Thyroid gland (tissue), 4 donors: ENCODE measurements around the gene TMEM81. TPM values are rescaled to one million over a fixed set of nuclear protein-coding genes. Genes with fewer than 3 reads are reported as not detected.

Source experiments
- DNase-seq, 2 donors: peaks; one replicate each; pipeline ENCODE4 v3.0.0-alpha.2; 2019
- H3K27ac ChIP-seq, 3 donors: fragments of 200-600 bp; sonication (generic); 1 replicate in 2 of 3; 2 replicates in 1 of 3; pipeline ENCODE4 v1.5.1; 2016 to 2019; ENCODE audit warnings: mild to moderate bottlenecking in 1 of 3, moderate library complexity in 1 of 3
- H3K27me3 ChIP-seq: fragments of 200-600 bp; sonication (generic); one replicate; pipeline ENCODE4 v1.5.1; 2019
- H3K36me3 ChIP-seq, 2 donors: fragments of 200-600 bp; sonication (generic); one replicate each; pipeline ENCODE4 v1.5.1; 2016 to 2019
- H3K4me1 ChIP-seq, 2 donors: fragments of 200-600 bp; sonication (generic); one replicate each; pipeline ENCODE4 v1.5.1; 2017 to 2019
- H3K4me3 ChIP-seq, 3 donors: fragments of 200-600 bp; sonication (generic); replicated peaks in 1 of 3; 1 replicate in 2 of 3; 2 replicates in 1 of 3; pipeline ENCODE4 v1.5.1; 2016; ENCODE audit warnings: mild to moderate bottlenecking in 1 of 3
- H3K9me3 ChIP-seq: fragments of 200-600 bp; sonication (generic); one replicate; pipeline ENCODE4 v1.5.1; 2017
- POLR2A ChIP-seq, 2 donors: fragments of 450-650 bp; IDR thresholded peaks; one replicate each; pipeline ENCODE4 v1.6.1; 2017; ENCODE audit warnings: antibody characterized with exemption in 2 of 2, mild to moderate bottlenecking in 2 of 2, moderate library complexity in 1 of 2
- WGBS, 2 donors: methylation state at CpG; one replicate each; pipeline ENCODE4 v1.1.5; 2017; 5-methylcytosine and 5-hydroxymethylcytosine counted together
- intact Hi-C: fragments of 100-400 bp; cut with DNase I; formaldehyde crosslinking; loops from one replicate; pipeline ENCODE4 v1.15.1; 2023
- total RNA-seq, 4 donors: library from RNA; depleted of rRNA; stranded (reverse); fragments of >200 nt; gene quantifications; one replicate each; pipeline ENCODE4 v1.2.3, GENCODE V29; 2016
- TF ChIP-seq, protein P1 (sequence below), 6 experiments: fragments of 200-600 bp in 3 of 6; fragments of 450-650 bp in 3 of 6; sonication (generic) in 3 of 6; IDR thresholded peaks; one replicate each; pipeline ENCODE4 v1.5.1; 2016 to 2019; ENCODE audit warnings: antibody characterized with exemption in 6 of 6, mild to moderate bottlenecking in 2 of 6, inconsistent platforms in 1 of 6, moderate library complexity in 1 of 6

TMEM81 gene
- total RNA-seq, 4 donors from 2014 or later: 0.59 to 3.9 (median 1.5) TPM

DNA sequence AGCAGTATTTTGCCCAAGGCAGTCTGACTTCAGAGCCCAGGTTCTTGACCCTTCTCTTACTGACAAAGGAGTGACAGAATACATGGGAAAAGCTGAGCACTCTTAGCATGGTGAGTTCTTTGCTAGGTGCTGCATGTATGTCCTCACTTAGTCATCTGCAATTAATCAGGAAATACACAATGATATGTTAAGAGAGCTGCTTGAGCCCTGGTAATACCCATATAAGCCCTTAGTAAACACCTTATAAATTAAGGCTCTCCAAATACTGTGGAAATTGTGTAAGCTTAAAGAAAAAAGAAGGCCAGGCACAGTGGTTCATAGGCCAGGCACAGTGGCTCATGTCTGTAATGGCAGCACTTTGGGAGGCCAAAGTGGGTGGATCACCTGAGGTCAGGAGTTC lies 14.0 kb upstream of the TMEM81 start:
- Histone ChIP-seq H3K36me3 (peaks cover 87 to 92% of the 10 kb centered on the region in 2 donors), H3K9me3 (no peaks in the 10 kb centered on the region), H3K4me1 (no peaks in the 10 kb centered on the region), H3K27me3 (no peaks in the 10 kb centered on the region), H3K27ac (no peak overlapping the region), H3K4me3 (no peak overlapping the region)
- no peak for TF ChIP-seq POLR2A (IDR thresholded peaks at IDR 0.05)
- TF ChIP-seq, protein P1, sequence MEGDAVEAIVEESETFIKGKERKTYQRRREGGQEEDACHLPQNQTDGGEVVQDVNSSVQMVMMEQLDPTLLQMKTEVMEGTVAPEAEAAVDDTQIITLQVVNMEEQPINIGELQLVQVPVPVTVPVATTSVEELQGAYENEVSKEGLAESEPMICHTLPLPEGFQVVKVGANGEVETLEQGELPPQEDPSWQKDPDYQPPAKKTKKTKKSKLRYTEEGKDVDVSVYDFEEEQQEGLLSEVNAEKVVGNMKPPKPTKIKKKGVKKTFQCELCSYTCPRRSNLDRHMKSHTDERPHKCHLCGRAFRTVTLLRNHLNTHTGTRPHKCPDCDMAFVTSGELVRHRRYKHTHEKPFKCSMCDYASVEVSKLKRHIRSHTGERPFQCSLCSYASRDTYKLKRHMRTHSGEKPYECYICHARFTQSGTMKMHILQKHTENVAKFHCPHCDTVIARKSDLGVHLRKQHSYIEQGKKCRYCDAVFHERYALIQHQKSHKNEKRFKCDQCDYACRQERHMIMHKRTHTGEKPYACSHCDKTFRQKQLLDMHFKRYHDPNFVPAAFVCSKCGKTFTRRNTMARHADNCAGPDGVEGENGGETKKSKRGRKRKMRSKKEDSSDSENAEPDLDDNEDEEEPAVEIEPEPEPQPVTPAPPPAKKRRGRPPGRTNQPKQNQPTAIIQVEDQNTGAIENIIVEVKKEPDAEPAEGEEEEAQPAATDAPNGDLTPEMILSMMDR (IDR thresholded peaks at IDR 0.05): no peak
- DNase-seq: no peak
- intact Hi-C loops: no loop called here

DNA sequence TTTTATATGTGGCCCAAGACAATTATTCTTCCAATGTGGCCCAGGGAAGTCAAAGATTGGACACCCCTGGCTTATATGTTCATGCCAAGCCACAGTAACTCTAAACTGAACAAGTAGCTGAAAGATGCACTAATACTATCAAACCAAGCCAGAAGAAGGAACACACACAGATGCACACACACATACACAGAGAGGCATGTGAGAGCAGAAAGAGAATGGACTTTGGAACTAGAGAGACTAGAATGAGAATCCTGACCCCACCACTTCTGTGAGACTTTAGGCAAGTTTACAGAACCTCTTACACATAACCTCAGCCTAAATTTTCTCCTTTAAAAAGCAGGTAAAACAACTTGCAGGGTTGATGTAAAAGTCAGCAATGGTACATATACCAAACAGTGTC lies 11.2 kb upstream of the TMEM81 start:
- Histone ChIP-seq H3K27ac (no peak overlapping the region), H3K36me3 (peaks cover 61 to 67% of the 10 kb centered on the region in 2 donors), H3K9me3 (no peaks in the 10 kb centered on the region), H3K4me1 (no peaks in the 10 kb centered on the region), H3K4me3 (no peak overlapping the region), H3K27me3 (no peaks in the 10 kb centered on the region)
- no peak for DNase-seq
- no peak for TF ChIP-seq POLR2A (IDR thresholded peaks at IDR 0.05)
- TF ChIP-seq, protein P1 (IDR thresholded peaks at IDR 0.05): no peak
- intact Hi-C loops: no loop called here

DNA sequence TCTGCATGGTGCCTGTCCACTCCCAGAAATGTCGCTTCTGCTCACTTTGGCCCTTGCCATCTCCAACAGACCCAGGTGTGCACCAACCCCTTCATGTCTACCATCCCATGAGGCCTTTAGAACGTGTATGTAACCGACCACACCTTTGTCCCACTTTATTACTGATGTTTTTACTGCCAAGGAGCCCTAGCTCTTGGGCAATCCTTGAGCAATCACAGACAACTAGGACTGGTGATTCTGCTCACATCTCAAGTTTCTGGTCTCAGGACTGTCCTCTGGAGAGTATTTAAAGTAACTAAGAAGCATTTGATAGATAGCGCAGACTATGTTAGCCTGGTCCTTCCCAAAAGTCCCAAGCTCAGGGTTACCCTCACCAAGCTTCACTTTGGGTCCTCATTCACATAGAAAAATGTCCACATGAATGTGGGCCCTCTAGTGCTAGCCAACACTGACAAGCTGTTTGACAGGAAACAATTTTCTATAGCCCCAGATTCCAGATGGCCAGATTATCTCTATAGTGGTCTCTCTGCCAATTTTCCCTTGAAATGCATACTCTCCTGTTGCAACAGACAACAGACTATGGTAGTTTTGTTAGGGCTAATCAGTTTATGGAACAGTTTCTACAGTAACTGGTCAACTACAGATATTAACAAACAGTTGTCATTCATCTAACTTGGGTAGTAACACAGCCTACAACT lies 6.9 kb upstream of the TMEM81 start:
- H3K27ac ChIP-seq: no peak overlapping the region
- H3K9me3 ChIP-seq: no peaks in the 10 kb centered on the region
- intact Hi-C loops: no loop called here
- no peak for TF ChIP-seq POLR2A (IDR thresholded peaks at IDR 0.05)
- TF ChIP-seq, protein P1 (IDR thresholded peaks at IDR 0.05): no peak
- H3K36me3 ChIP-seq: peaks cover 31 to 44% of the 10 kb centered on the region in 2 donors
- no peak overlapping the region for H3K4me3 ChIP-seq
- H3K27me3 ChIP-seq: no peaks in the 10 kb centered on the region
- DNase-seq: no peak
- 79 to 85% methylated on average over 4 of the region's 4 CpGs for WGBS, 2 donors
- no peaks in the 10 kb centered on the region for H3K4me1 ChIP-seq

DNA sequence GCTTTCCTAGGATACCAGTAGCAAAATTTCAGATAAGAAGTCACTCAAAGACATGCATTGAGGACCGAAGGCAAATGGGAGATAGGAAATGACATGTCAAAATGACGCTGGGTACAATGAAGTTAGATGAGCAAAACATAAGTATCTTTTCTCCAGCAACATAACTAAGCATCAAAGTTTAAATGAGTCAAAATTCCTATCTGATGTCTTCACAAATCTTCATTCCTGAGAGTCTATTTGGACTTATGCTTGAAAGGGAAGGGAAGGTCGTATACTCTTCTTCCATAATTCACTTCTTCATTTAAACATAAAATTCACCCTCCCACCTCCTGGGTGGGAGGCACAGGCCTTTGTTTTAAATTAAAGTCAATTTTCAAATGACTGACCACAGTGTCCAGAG lies 4.1 kb upstream of the TMEM81 start:
- TF ChIP-seq, protein P1 (IDR thresholded peaks at IDR 0.05): no peak
- TF ChIP-seq POLR2A (IDR thresholded peaks at IDR 0.05): no peak

DNA sequence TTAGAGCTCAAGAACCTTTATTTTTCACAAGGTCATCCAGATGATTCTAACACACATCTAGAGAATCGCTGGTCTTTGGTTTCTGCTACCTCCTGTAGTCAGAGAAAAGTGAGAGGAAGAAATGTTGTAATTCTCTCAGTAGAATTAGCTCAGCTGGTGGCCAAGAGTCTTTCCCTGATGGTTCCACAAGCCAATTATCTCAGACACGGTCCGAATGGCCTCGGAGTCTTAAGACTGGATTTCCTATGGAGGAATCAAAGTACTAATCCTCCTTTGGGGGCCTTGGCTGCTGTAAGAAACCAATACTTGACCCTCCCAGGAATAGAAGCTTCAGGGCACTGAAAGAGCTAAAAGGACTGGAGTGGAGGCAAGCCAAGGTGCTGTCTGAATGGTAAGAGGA lies 1.8 kb downstream of the TMEM81 start:
- WGBS, 2 donors: 87 to 91% methylated on average over 4 of the region's 4 CpGs
- Histone ChIP-seq H3K4me1 (no peaks in the 10 kb centered on the region), H3K36me3 (peaks cover 6 to 12% of the 10 kb centered on the region in 2 donors), H3K27me3 (no peaks in the 10 kb centered on the region), H3K4me3 (no peak overlapping the region), H3K9me3 (no peaks in the 10 kb centered on the region), H3K27ac (no peak overlapping the region)
- TF ChIP-seq, protein P1 (IDR thresholded peaks at IDR 0.05): no peak
- TF ChIP-seq POLR2A (IDR thresholded peaks at IDR 0.05): no peak
- intact Hi-C loops: no loop called here
- no peak for DNase-seq

More for the DNA sequence above, 4.1 kb upstream of the TMEM81 start:
- DNase-seq: no peak
- Histone ChIP-seq H3K36me3 (peaks cover 17 to 27% of the 10 kb centered on the region in 2 donors), H3K4me1 (no peaks in the 10 kb centered on the region), H3K27me3 (no peaks in the 10 kb centered on the region), H3K27ac (no peak overlapping the region), H3K4me3 (no peak overlapping the region), H3K9me3 (no peaks in the 10 kb centered on the region)
- intact Hi-C loops: no loop called here
- 93 to 94% methylated on average over 3 of the region's 3 CpGs for WGBS, 2 donors
